ENCODE data around the gene FER. TPM values are rescaled to one million over a fixed set of nuclear protein-coding genes. Genes with fewer than 3 reads are reported as not detected.
A peak's percentile ranks its signal among the peaks of the same experiment; 100 is the strongest.

Gene FER
- total and polyA plus RNA-seq, 8 donors, result 1.4 to 15.3 (median 6.2) TPM

- DNase-seq, result no peak
- Histone ChIP-seq H3K36me3 (no peaks in the 10 kb centered on the region), H3K4me1 (peaks cover 0 to 5% (median 0%) of the 10 kb centered on the region in 3 donors), H3K9me3 (no peaks in the 10 kb centered on the region), H3K4me3 (no peak overlapping the region), H3K27ac (no peak overlapping the region), H3K27me3 (no peaks in the 10 kb centered on the region)
- WGBS, 2 donors, result 94 to 95% methylated on average over 3 of the region's 3 CpGs
- no peak for ATAC-seq
- FAIRE-seq, result peak; percentile 17
- TF ChIP-seq CTCF (IDR thresholded peaks at IDR 0.05), result no peak
- intact Hi-C loops (cut with DNase I), result no loop called here
These were observed 332.8 kb downstream of the FER start for GRCh38 chr5:109080481-109080880.

- no peaks in the 10 kb centered on the region for H3K36me3 ChIP-seq
- no peak overlapping the region for H3K4me3 ChIP-seq
- peak in 2 of 4 donors; percentile 50 to 53 for ATAC-seq
- H3K27me3 ChIP-seq, result no peaks in the 10 kb centered on the region
- WGBS, 2 donors, result 72 to 74% methylated on average over 3 of the region's 3 CpGs
- no peak for DNase-seq
- peaks cover 0 to 5% (median 0%) of the 10 kb centered on the region in 3 donors for H3K4me1 ChIP-seq
- intact Hi-C loops (cut with DNase I), result no loop called here
- FAIRE-seq, result peak; percentile 74
- no peaks in the 10 kb centered on the region for H3K9me3 ChIP-seq
- H3K27ac ChIP-seq, result no peak overlapping the region
- TF ChIP-seq CTCF (IDR thresholded peaks at IDR 0.05), result no peak
These were observed 333.2 kb downstream of the FER start for GRCh38 chr5:109080896-109081295.

- intact Hi-C loops (cut with DNase I), result no loop called here
- DNase-seq (no peak), ATAC-seq (no peak), FAIRE-seq (no peak)
- no peaks in the 10 kb centered on the region for H3K27me3 ChIP-seq
- H3K27ac ChIP-seq, result no peak overlapping the region
- H3K9me3 ChIP-seq, result no peaks in the 10 kb centered on the region
- H3K4me3 ChIP-seq, result no peak overlapping the region
- no peak for TF ChIP-seq CTCF (IDR thresholded peaks at IDR 0.05)
- H3K4me1 ChIP-seq, result peaks cover 0 to 5% (median 0%) of the 10 kb centered on the region in 3 donors
- H3K36me3 ChIP-seq, result no peaks in the 10 kb centered on the region
- WGBS, 2 donors, result 92 to 100% methylated on average over 1 of the region's 1 CpG
These were observed 336.2 kb downstream of the FER start for GRCh38 chr5:109083937-109084336.

GRCh38 chr5:109089191-109089590 lies 341.5 kb downstream of the FER start:
- no peak overlapping the region for H3K27ac ChIP-seq
- H3K4me1 ChIP-seq, result no peaks in the 10 kb centered on the region
- H3K4me3 ChIP-seq, result no peak overlapping the region
- DNase-seq, result no peak
- no peaks in the 10 kb centered on the region for H3K9me3 ChIP-seq
- TF ChIP-seq CTCF (IDR thresholded peaks at IDR 0.05), result no peak
- no peaks in the 10 kb centered on the region for H3K36me3 ChIP-seq
- intact Hi-C loops (cut with DNase I), result no loop called here
- H3K27me3 ChIP-seq, result no peaks in the 10 kb centered on the region
- ATAC-seq, result no peak
- no peak for FAIRE-seq

- H3K27me3 ChIP-seq, result no peaks in the 10 kb centered on the region
- DNase-seq, result no peak
- 79 to 94% methylated on average over 1 of the region's 1 CpG for WGBS, 2 donors
- H3K4me1 ChIP-seq, result no peaks in the 10 kb centered on the region
- intact Hi-C loops (cut with DNase I), result no loop called here
- FAIRE-seq, result no peak
- no peak for ATAC-seq
- H3K4me3 ChIP-seq, result no peak overlapping the region
- TF ChIP-seq CTCF (IDR thresholded peaks at IDR 0.05), result no peak
- no peak overlapping the region for H3K27ac ChIP-seq
- H3K9me3 ChIP-seq, result no peaks in the 10 kb centered on the region
- H3K36me3 ChIP-seq, result no peaks in the 10 kb centered on the region
These were observed 351.4 kb downstream of the FER start for GRCh38 chr5:109099081-109099480.

Data from pancreas (tissue), 10 donors.